NT2/D1 (cell line): ENCODE data around the gene CDH24.
A peak's percentile ranks its signal among the peaks of the same experiment; 100 is the strongest.

Source experiments
- DNase-seq: peaks from one replicate; pipeline ENCODE4 v3.0.0-alpha.2; 2011; ENCODE audit warnings: low read depth, low spot score
- H3K27me3 ChIP-seq: 2 replicates; pipeline ENCODE4 v1.6.0; 2011; ENCODE audit warnings: mild to moderate bottlenecking; ENCODE audit not compliant: insufficient read length, insufficient read depth
- H3K36me3 ChIP-seq: 2 replicates; pipeline ENCODE4 v1.6.1; 2011; ENCODE audit warnings: mild to moderate bottlenecking, low read length, mixed read lengths; ENCODE audit not compliant: insufficient read depth, insufficient read length
- H3K4me1 ChIP-seq: 2 replicates; pipeline ENCODE4 v1.5.1; 2011; ENCODE audit not compliant: insufficient read depth, insufficient read length
- H3K4me3 ChIP-seq: 2 replicates; pipeline ENCODE4 v1.5.1; 2011; ENCODE audit warnings: low read depth; ENCODE audit not compliant: insufficient read length
- H3K9ac ChIP-seq: 2 replicates; pipeline ENCODE4 v1.6.0; 2011; ENCODE audit warnings: low read depth; ENCODE audit not compliant: insufficient read length
- H3K9me3 ChIP-seq: 2 replicates; pipeline ENCODE4 v1.5.1; 2011; ENCODE audit warnings: mild to moderate bottlenecking, low read length; ENCODE audit not compliant: insufficient read depth
- SUZ12 ChIP-seq: IDR thresholded peaks from 2 replicates; pipeline ENCODE4 v1.6.1; 2011; ENCODE audit not compliant: insufficient read length, insufficient read depth; ENCODE audit errors: extremely low read depth
- YY1 ChIP-seq: IDR thresholded peaks from 2 replicates; pipeline ENCODE4 v1.6.1; 2011; ENCODE audit not compliant: insufficient read length, insufficient read depth
- ZNF274 ChIP-seq: IDR thresholded peaks from 2 replicates; pipeline ENCODE4 v1.6.1; 2011; ENCODE audit warnings: mild to moderate bottlenecking, low read depth, low read length

The CDH24 gene, protein sequence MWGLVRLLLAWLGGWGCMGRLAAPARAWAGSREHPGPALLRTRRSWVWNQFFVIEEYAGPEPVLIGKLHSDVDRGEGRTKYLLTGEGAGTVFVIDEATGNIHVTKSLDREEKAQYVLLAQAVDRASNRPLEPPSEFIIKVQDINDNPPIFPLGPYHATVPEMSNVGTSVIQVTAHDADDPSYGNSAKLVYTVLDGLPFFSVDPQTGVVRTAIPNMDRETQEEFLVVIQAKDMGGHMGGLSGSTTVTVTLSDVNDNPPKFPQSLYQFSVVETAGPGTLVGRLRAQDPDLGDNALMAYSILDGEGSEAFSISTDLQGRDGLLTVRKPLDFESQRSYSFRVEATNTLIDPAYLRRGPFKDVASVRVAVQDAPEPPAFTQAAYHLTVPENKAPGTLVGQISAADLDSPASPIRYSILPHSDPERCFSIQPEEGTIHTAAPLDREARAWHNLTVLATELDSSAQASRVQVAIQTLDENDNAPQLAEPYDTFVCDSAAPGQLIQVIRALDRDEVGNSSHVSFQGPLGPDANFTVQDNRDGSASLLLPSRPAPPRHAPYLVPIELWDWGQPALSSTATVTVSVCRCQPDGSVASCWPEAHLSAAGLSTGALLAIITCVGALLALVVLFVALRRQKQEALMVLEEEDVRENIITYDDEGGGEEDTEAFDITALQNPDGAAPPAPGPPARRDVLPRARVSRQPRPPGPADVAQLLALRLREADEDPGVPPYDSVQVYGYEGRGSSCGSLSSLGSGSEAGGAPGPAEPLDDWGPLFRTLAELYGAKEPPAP

DNA sequence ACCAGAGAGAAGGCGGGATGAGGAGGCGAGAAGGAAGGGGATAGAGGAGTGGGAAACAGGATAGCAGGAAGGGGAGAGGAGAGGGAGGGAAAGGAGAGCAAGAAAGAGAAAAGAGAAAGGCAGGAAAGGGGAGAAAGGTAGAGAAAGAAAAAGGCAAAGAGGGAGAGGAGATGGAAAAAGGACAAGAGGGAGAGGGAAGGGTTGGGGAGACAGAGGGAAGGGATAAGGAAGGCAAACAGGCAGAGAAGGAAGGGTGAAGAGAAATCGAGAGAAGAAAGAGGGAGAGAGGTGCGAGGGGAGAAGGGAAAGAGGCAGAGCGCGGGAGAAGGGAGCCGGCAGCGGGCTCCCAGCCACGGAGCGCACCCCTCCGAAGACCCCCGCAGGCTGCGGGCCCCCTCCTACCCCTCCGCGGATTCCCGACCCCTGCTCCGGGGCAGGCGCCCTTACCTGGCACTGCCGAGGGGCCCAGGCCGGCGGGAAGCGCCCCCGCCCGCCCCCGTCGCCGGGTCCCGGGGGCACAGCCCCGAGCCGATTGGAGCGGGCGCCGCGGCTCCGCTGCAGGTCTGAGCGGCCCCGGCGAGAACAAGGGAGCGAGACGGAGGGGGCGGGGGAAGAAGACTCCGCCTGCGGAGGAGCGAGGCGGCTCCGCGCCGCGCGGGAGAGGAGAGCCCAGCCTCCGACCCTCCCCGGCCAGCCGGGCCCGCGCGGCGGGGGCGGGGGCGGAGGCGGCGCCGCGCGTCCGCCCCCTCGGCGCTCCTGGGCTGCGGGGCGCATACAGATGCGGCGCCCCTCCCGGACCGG, at the start of gene CDH24:
Gene CDH24 (minus strand): TSS at position 565 of the 801 bp plus-strand sequence. CDS start 1,787 bp downstream, outside the sequence.
- Histone ChIP-seq H3K9me3 (no peaks in the 10 kb centered on the region), H3K36me3 (peaks cover 73% of the 10 kb centered on the region), H3K27me3 (no peaks in the 10 kb centered on the region), H3K4me3 (peak within 1 kb of the TSS; percentile 61), H3K4me1 (peaks cover 7% of the 10 kb centered on the region), H3K9ac (peak within 1 kb of the TSS; percentile 86)
- no peak for DNase-seq
- TF ChIP-seq YY1, result no peak
- no peak for TF ChIP-seq ZNF274
- TF ChIP-seq SUZ12, result no peak

DNA sequence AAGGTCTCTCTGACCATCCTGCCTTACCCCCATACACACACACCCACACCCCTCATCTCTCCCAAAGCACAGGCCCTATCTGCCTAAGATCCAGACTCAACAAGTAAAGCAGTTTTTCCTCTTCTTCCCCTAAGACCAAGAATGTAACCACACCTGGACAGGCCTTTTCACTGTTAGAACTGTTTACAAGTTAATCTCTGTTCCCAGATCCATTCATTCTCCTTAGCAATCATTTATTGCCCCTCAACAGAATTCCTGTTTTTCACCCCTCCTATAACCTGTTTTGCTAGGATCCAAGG, 49.4 kb upstream of the CDH24 start:
- Histone ChIP-seq H3K36me3 (no peaks in the 10 kb centered on the region), H3K4me1 (no peaks in the 10 kb centered on the region), H3K9ac (no peak overlapping the region), H3K9me3 (peaks cover 8% of the 10 kb centered on the region; the same call in 1 of the 2 replicates), H3K4me3 (no peak overlapping the region), H3K27me3 (peaks cover 6% of the 10 kb centered on the region)
- TF ChIP-seq ZNF274 (no peak), SUZ12 (no peak), YY1 (no peak)
- DNase-seq, result no peak

DNA sequence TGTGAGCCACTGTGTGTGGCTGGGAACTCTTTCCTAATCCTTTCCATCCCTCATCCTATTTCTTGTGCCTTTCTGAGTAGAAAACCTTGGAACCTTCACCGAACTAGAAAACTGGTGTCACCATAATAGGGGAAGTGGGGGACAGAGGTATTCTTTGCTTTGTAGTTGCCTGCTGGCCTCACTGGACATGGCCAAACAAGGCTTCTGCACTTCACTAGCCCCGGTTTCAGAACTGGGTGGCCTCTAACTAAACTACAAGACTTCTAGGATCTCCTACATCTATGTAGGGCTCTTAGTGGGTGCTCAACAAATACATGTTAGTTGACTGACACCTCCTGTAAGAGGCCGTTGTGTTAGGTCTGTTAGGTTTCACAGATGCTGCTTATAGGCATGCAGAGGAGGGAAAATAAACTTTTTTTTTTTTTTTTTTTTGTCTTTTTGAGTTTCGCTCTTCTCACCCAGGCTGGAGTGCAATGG, 48.1 kb upstream of the CDH24 start:
- TF ChIP-seq YY1 (no peak), ZNF274 (no peak), SUZ12 (no peak)
- no peaks in the 10 kb centered on the region for H3K27me3 ChIP-seq
- H3K9ac ChIP-seq, result no peak overlapping the region
- no peaks in the 10 kb centered on the region for H3K4me1 ChIP-seq
- no peaks in the 10 kb centered on the region for H3K36me3 ChIP-seq
- no peak overlapping the region for H3K4me3 ChIP-seq
- peaks cover 8% of the 10 kb centered on the region; the same call in 1 of the 2 replicates for H3K9me3 ChIP-seq
- DNase-seq, result no peak

DNA sequence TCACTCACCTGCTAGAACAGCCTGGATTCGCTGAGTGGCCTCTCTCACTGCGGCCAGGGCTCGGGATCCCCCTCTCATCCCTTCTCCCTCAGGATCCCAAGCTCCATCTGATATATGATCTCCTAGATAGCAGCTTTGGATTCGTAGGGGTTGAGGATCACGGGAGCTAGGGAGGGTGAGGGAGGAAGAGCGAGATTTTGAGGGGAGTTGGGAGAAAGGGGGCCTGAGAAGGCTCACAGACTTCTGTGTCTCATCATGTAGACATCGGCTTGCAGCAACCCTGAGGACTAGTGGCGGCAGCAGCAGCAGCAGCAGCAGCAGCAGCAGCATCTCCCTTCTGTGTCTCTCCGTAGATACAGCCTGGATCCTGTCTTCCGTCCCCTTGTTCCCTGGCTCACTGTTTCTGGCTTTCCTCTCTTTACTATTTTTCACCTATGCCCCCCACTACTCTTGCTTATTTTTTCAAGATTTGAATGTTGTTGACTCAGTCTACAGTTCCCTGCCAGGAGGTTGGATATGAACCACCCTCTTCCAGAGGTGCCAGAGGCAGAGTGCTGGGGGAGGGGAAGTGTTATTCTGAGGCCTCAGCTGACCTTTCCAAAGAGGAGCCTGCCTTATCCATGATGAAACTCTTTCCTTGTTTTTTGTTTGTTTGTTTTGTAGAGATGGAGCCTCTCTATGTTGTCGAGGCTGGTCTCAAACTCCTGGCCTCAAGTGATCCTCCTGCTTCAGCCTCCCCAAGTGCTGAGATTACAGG, 47.4 kb upstream of the CDH24 start, which contains the start of gene CIROP:
Gene CIROP (minus strand): TSS at position 399 of the 757 bp plus-strand sequence. CDS start 69 bp downstream, at position 330.
- Histone ChIP-seq H3K36me3 (no peaks in the 10 kb centered on the region), H3K9me3 (peaks cover 8% of the 10 kb centered on the region; the same call in 1 of the 2 replicates), H3K9ac (peak within 1 kb of the TSS; percentile 56), H3K4me1 (no peaks in the 10 kb centered on the region), H3K4me3 (no peak within 1 kb of the TSS), H3K27me3 (no peaks in the 10 kb centered on the region)
- TF ChIP-seq ZNF274 (no peak), YY1 (no peak), SUZ12 (no peak)
- DNase-seq, result no peak

DNA sequence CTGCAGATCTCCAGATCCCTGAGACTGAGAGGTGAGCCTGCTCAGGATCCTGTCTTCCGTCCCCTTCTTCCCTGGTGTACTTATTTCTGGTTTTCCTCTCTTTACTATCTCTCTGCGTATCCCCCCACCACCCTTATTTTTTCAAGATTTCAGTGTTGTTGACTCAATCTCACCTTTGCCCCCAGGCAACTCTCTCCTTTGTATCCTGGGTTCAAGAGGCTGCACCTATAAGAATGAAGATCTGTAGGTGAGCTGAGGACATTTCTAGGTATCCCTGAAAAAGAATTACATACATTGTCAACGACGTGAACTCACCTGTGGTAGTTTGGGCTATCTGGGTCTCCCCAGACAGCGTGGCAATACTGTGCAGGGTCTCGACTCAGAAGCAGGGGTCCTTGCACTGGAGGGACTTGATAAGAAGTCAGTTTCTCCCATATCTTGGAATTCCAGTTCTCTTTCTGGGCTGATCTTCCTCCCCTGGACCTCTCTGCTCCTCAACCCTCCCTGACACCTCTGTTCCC, 46.8 kb upstream of the CDH24 start:
- no peaks in the 10 kb centered on the region for H3K4me1 ChIP-seq
- DNase-seq, result no peak
- no peaks in the 10 kb centered on the region for H3K27me3 ChIP-seq
- H3K36me3 ChIP-seq, result peaks cover 2% of the 10 kb centered on the region
- no peak overlapping the region for H3K4me3 ChIP-seq
- H3K9me3 ChIP-seq, result peaks cover 8% of the 10 kb centered on the region; the same call in 1 of the 2 replicates
- TF ChIP-seq YY1, result no peak
- no peak for TF ChIP-seq ZNF274
- TF ChIP-seq SUZ12, result no peak
- H3K9ac ChIP-seq, result no peak overlapping the region

DNA sequence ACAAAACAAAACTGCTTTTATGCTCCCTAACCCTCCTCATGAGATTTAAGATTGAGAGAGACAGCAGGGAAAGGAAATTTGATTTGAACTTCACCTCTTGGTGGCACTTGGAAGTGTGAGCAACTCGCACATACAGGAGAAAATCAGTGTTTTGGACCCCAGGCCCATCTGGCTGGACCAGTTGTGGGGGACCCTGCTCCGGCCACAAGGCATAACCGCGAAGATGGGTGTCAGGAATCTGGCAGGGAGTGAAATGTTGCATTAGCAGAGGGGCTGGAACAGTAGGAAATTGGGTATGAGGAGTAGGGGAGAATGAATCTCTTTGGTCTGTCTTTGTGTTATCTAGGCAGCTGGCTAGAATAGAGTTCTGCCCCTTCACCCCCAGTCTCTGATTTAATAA, 46.3 kb upstream of the CDH24 start:
- peaks cover 3% of the 10 kb centered on the region; the same call in 1 of the 2 replicates for H3K9me3 ChIP-seq
- no peak overlapping the region for H3K4me3 ChIP-seq
- H3K9ac ChIP-seq, result no peak overlapping the region
- H3K36me3 ChIP-seq, result peaks cover 8% of the 10 kb centered on the region
- TF ChIP-seq ZNF274, result no peak
- TF ChIP-seq YY1, result no peak
- TF ChIP-seq SUZ12, result no peak
- no peaks in the 10 kb centered on the region for H3K27me3 ChIP-seq
- H3K4me1 ChIP-seq, result no peaks in the 10 kb centered on the region
- no peak for DNase-seq
